WTC11 (cell line): ENCODE data around the gene NR1H2. TPM values are rescaled to one million over a fixed set of nuclear protein-coding genes. Genes with fewer than 3 reads are reported as not detected.

Experiments
- ATAC-seq: fragments of 200-7000 bp; cut with Tn5 transposase; 2 replicates; pipeline ENCODE4 v1.10.0; 2021; ENCODE audit warnings: mild to moderate bottlenecking, moderate library complexity
- CTCF ChIA-PET: fragments of 300-600 bp; sonication (Branson Sonifier 250); formaldehyde crosslinking; loops from one replicate; lab custom pipeline; 2021; ENCODE audit warnings: antibody characterized with exemption; lab: Charles Lee
- POLR2A ChIA-PET: fragments of 350-600 bp; sonication (Branson Sonifier 250); formaldehyde crosslinking; loops from one replicate; lab custom pipeline; 2021; ENCODE audit warnings: antibody characterized with exemption; lab: Charles Lee
- DNase-seq: peaks from one replicate; pipeline ENCODE4 v3.0.0; 2021; ENCODE audit warnings: low spot score
- H3K27ac Mint-ChIP-seq: 2 replicates; pipeline ENCODE4 v1.8.0; 2021; ENCODE audit warnings: mixed read lengths
- H3K27me3 Mint-ChIP-seq: 2 replicates; pipeline ENCODE4 v1.8.0; 2021; ENCODE audit warnings: low read depth, mild to moderate bottlenecking, moderate library complexity, mixed read lengths
- H3K36me3 Mint-ChIP-seq: 2 replicates; pipeline ENCODE4 v1.8.0; 2021; ENCODE audit warnings: mixed read lengths
- H3K4me1 Mint-ChIP-seq: 2 replicates; pipeline ENCODE4 v1.8.0; 2022; ENCODE audit warnings: mixed read lengths
- H3K4me3 Mint-ChIP-seq: 2 replicates; pipeline ENCODE4 v1.8.0; 2021; ENCODE audit warnings: mild to moderate bottlenecking, moderate library complexity, mixed read lengths
- H3K9me3 Mint-ChIP-seq: 2 replicates; pipeline ENCODE4 v1.8.0; 2021; ENCODE audit warnings: mixed read lengths
- ARID4B ChIP-seq: sonication (generic); formaldehyde crosslinking; IDR thresholded peaks from 2 replicates; pipeline ENCODE4 v1.8.0; 2023; ENCODE audit warnings: missing genetic modification reagents, mild to moderate bottlenecking, borderline replicate concordance
- ATF1 ChIP-seq: sonication (generic); formaldehyde crosslinking; IDR thresholded peaks from 2 replicates; pipeline ENCODE4 v1.8.1; 2023; ENCODE audit warnings: mild to moderate bottlenecking, moderate library complexity, missing genetic modification reagents
- CREM ChIP-seq: sonication (generic); formaldehyde crosslinking; IDR thresholded peaks from 2 replicates; pipeline ENCODE4 v1.8.1; 2022; ENCODE audit warnings: mild to moderate bottlenecking, missing genetic modification reagents, moderate library complexity
- FOXJ3 ChIP-seq: sonication (generic); formaldehyde crosslinking; IDR thresholded peaks from 2 replicates; pipeline ENCODE4 v1.9.0; 2021; ENCODE audit warnings: missing genetic modification reagents, mild to moderate bottlenecking, borderline replicate concordance
- FOXP4 ChIP-seq: sonication (generic); formaldehyde crosslinking; IDR thresholded peaks from 2 replicates; pipeline ENCODE4 v1.8.0; 2022; ENCODE audit warnings: mild to moderate bottlenecking, missing genetic modification reagents
- HMGXB4 ChIP-seq: sonication (generic); formaldehyde crosslinking; IDR thresholded peaks from 2 replicates; pipeline ENCODE4 v1.8.1; 2023; ENCODE audit warnings: mild to moderate bottlenecking, moderate library complexity, missing genetic modification reagents
- JAZF1 ChIP-seq: fragments of 250-450 bp; sonication (Bioruptor Pico); IDR thresholded peaks from 2 replicates; pipeline ENCODE4 v1.9.0; 2021; ENCODE audit warnings: moderate library complexity, mild to moderate bottlenecking, inconsistent platforms
- MAX ChIP-seq: sonication (generic); formaldehyde crosslinking; IDR thresholded peaks from 2 replicates; pipeline ENCODE4 v1.8.0; 2022; ENCODE audit warnings: mild to moderate bottlenecking, missing genetic modification reagents
- NFE2L1 ChIP-seq: sonication (generic); formaldehyde crosslinking; IDR thresholded peaks from 2 replicates; pipeline ENCODE4 v1.8.1; 2023; ENCODE audit warnings: missing genetic modification reagents
- SP1 ChIP-seq: sonication (generic); formaldehyde crosslinking; conservative IDR thresholded peaks from 2 replicates; pipeline ENCODE4 v1.8.1; 2022; ENCODE audit warnings: missing genetic modification reagents
- USF1 ChIP-seq: sonication (generic); formaldehyde crosslinking; IDR thresholded peaks from 2 replicates; pipeline ENCODE4 v1.8.0; 2022; ENCODE audit warnings: mild to moderate bottlenecking, missing genetic modification reagents
- ZNF263 ChIP-seq: sonication (generic); formaldehyde crosslinking; IDR thresholded peaks from 2 replicates; pipeline ENCODE4 v1.8.1; 2022; ENCODE audit warnings: low read depth, mild to moderate bottlenecking, moderate library complexity, missing genetic modification reagents
- ZNF281 ChIP-seq: sonication (generic); formaldehyde crosslinking; IDR thresholded peaks from 2 replicates; pipeline ENCODE4 v1.8.0; 2023; ENCODE audit warnings: mild to moderate bottlenecking, missing genetic modification reagents
- ZNF396 ChIP-seq: fragments of 250-450 bp; sonication (Bioruptor Pico); IDR thresholded peaks from 2 replicates; pipeline ENCODE4 v1.8.0; 2021; ENCODE audit warnings: mild to moderate bottlenecking, moderate library complexity, borderline replicate concordance
- ZNF423 ChIP-seq: fragments of 250-450 bp; sonication (Bioruptor Pico); IDR thresholded peaks from 2 replicates; pipeline ENCODE4 v2.1.2; 2022; ENCODE audit warnings: mild to moderate bottlenecking, moderate library complexity
- ZNF512 ChIP-seq: sonication (generic); formaldehyde crosslinking; IDR thresholded peaks from 2 replicates; pipeline ENCODE4 v1.8.1; 2022; ENCODE audit warnings: missing genetic modification reagents, borderline replicate concordance
- total RNA-seq: library from RNA; stranded (reverse); gene quantifications from 3 replicates; pipeline ENCODE4 v1.2.3, GENCODE V29; 2021

Gene NR1H2
- total RNA-seq, 1 experiment from 2014 or later: 45.8 TPM

GRCh38 chr19:50332244-50333038 is 43.8 kb upstream of the NR1H2 start:
- Mint-ChIP-seq H3K36me3 (peaks cover 3% of the 10 kb centered on the region; the same call in 1 of the 2 replicates), H3K27ac (peak overlapping the region; percentile 98), H3K4me3 (peak overlapping the region; percentile 94), H3K9me3 (no peaks in the 10 kb centered on the region), H3K4me1 (peaks cover 44% of the 10 kb centered on the region), H3K27me3 (peaks cover 36% of the 10 kb centered on the region)
- DNase-seq: peak; percentile 50
- POLR2A ChIA-PET: interaction anchor here (0.5 to 2.2 kb wide), 8 partner anchors 17 to 403 kb away, joined by 3 to 12 read pairs (median 4); partner anchors contain the start of genes NUP62, POLD1 and SPIB
- CTCF ChIA-PET: interaction anchor here (0.5 to 2.5 kb wide), 14 partner anchors 16 to 403 kb away, joined by 3 to 13 read pairs (median 4); partner anchors contain the start of genes NUP62 and POLD1
- no peak for TF ChIP-seq HMGXB4 (CRISPR knock-in tag)
- TF ChIP-seq ARID4B (CRISPR knock-in tag): 0 out of 2 replicates have a peak, but pooled peaks have one; percentile 35
- no peak for TF ChIP-seq ATF1
- ATAC-seq: no peak

GRCh38 chr19:50333235-50333736 is 43.0 kb upstream of the NR1H2 start:
- peaks cover 39% of the 10 kb centered on the region for H3K4me1 Mint-ChIP-seq
- H3K9me3 Mint-ChIP-seq: no peaks in the 10 kb centered on the region
- DNase-seq (peak; percentile 94), ATAC-seq (peak; percentile 31)
- peaks cover 5% of the 10 kb centered on the region for H3K36me3 Mint-ChIP-seq
- H3K27ac Mint-ChIP-seq: peak overlapping the region; percentile 99
- H3K4me3 Mint-ChIP-seq: peak overlapping the region; percentile 94
- H3K27me3 Mint-ChIP-seq: peaks cover 34% of the 10 kb centered on the region
- POLR2A ChIA-PET: interaction anchor here (0.6 to 2.2 kb wide), 10 partner anchors 13 to 404 kb away, joined by 3 to 12 read pairs (median 4); partner anchors contain the start of genes NUP62, POLD1 and SPIB
- CTCF ChIA-PET: interaction anchor here (0.5 to 2.5 kb wide), 14 partner anchors 17 to 404 kb away, joined by 3 to 13 read pairs (median 4); partner anchors contain the start of genes NUP62 and POLD1
- TF ChIP-seq MAX (no peak), CREM (CRISPR knock-in tag) (peak; percentile 54; the same call in 1 of the 2 replicates), SP1 (CRISPR knock-in tag) (peak; percentile 89), ZNF512 (CRISPR knock-in tag) (no peak), ZNF396 (CRISPR knock-in tag) (no peak), JAZF1 (CRISPR knock-in tag) (no peak), FOXJ3 (CRISPR knock-in tag) (no peak), NFE2L1 (no peak), USF1 (CRISPR knock-in tag) (peak; percentile 53; the same call in 1 of the 2 replicates), ZNF281 (peak; percentile 87; the same call in 1 of the 2 replicates), ATF1 (0 out of 2 replicates have a peak, but pooled peaks have one; percentile 7), ZNF263 (CRISPR knock-in tag) (no peak), FOXP4 (CRISPR knock-in tag) (peak; percentile 60; the same call in 1 of the 2 replicates), ZNF423 (CRISPR knock-in tag) (no peak)
